ENCODE measurements around the gene SLC8A2. TPM values are rescaled to one million over a fixed set of nuclear protein-coding genes. Genes with fewer than 3 reads are reported as not detected.
A peak's percentile ranks its signal among the peaks of the same experiment; 100 is the strongest.

SLC8A2 gene
- total and polyA plus RNA-seq, 4 donors, result 3.2 to 37.5 (median 23.4) TPM

DNA sequence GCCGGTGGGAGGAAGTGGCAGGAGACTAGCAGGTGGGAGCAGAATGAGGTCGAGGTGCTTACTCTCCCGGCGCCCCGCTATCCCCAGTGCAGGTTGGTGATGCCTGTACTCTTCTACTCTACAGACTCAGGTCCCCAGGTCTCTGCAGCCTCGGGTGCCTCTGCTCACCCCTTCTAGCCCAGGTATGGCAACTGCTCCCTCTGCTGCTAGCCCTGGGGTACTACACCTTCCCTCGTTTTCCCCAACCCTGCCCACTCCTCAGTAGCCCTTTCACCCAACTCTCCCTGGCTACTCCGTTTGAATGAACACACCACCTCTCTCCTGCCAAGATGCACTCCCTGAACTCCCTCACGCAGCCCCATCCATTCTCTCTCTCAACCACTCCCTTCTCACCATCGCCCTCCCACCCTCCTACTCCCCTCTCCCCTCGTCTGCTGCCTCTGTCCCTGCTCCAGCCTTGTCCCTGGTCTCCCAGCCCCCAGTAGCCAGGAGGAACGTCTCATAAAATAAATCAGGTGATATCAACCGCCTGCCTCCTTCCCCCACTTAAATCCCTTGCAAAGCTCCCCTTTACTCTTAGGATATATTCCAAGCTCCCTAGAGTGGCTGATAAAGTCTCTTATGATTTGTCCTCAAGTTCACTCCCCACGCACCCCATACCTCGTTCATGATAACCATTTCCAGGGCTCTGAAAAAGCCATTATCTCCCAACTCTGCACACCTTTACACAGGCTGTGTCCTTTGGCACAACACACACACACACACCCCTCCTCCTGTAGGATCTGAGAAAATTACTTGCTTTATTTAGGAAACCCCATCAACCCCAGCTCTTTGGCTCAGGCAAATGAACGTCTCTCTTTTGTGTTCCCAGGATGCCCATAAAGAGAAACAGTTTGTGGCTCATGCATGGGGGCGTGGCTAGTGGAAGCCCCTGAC is 44.2 kb downstream of the SLC8A2 start:
- H3K27ac ChIP-seq (ENCODE audit: low read depth, low read length), result peak overlapping the region; percentile 58

DNA sequence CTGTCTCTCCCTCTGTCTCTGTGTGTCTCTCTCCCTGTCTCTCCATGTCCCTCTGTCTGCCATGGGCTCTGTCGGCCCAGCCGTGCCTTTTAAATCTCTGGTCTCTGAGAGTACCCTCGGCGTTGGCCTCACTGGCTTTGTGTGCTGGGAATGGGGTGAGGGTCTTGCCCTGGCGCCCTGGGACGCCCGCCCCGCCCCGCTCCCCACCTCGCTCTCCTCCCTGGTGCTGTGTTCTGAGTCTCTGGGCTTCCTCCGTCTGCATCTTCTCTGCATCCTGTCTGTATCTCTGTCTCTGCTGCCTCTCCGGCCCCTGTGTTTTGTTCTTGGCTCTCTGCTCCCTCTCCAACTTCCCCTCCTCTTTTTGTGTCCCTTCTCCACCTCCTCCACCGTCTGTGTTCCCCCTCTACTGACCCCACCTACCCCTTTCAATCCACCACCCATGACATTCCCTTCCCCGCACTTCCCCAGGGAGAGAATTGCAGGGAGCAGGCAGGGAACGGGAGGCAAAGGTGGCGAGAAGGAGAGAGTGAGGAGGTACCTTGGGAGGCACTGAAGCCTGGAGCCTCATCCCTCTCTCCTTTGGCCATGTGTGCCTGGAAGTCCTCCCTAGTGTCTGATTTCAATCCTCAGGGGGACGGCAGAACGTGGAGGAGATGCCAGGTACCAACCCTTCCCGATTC is 48.4 kb downstream of the SLC8A2 start:
- H3K4me3 ChIP-seq (ENCODE audit: low read depth, low read length), result no peak overlapping the region
- WGBS (ENCODE audit: insufficient coverage), result 26% methylated on average over 14 of the region's 19 CpGs
- H3K27me3 ChIP-seq (ENCODE audit: control insufficient read depth, insufficient read depth, low read length), result peaks cover 26% of the 10 kb centered on the region
- H3K36me3 ChIP-seq (ENCODE audit: control insufficient read depth, insufficient read depth, low read length), result no peaks in the 10 kb centered on the region
- no peaks in the 10 kb centered on the region for H3K9me3 ChIP-seq (ENCODE audit: control insufficient read depth, insufficient read depth, low read length)
- H3K27ac ChIP-seq (ENCODE audit: low read depth, low read length), result no peak overlapping the region
- peaks cover 55% of the 10 kb centered on the region for H3K4me1 ChIP-seq (ENCODE audit: control insufficient read depth, insufficient read depth, low read length)
- no peak for DNase-seq (ENCODE audit: low read depth in 4 of 6, low spot score in 6 of 6)

More for the DNA sequence above, 44.2 kb downstream of the SLC8A2 start:
- Histone ChIP-seq H3K4me1 (ENCODE audit: control insufficient read depth, insufficient read depth, low read length) (peaks cover 39% of the 10 kb centered on the region), H3K27me3 (ENCODE audit: control insufficient read depth, insufficient read depth, low read length) (peaks cover 30% of the 10 kb centered on the region), H3K36me3 (ENCODE audit: control insufficient read depth, insufficient read depth, low read length) (peaks cover 5% of the 10 kb centered on the region), H3K9me3 (ENCODE audit: control insufficient read depth, insufficient read depth, low read length) (no peaks in the 10 kb centered on the region), H3K4me3 (ENCODE audit: low read depth, low read length) (peak overlapping the region; percentile 20)
- 1% methylated on average over 17 of the region's 17 CpGs for WGBS (ENCODE audit: insufficient coverage)
- DNase-seq (ENCODE audit: low read depth in 4 of 6, low spot score in 6 of 6), result peak in 5 of 6 donors; percentile 53 to 95 (median 69)

GRCh38 chr19:47422417-47423163 is 49.1 kb downstream of the SLC8A2 start:
- Histone ChIP-seq H3K4me3 (ENCODE audit: low read depth, low read length) (no peak overlapping the region), H3K4me1 (ENCODE audit: control insufficient read depth, insufficient read depth, low read length) (peaks cover 54% of the 10 kb centered on the region), H3K27ac (ENCODE audit: low read depth, low read length) (no peak overlapping the region), H3K27me3 (ENCODE audit: control insufficient read depth, insufficient read depth, low read length) (peaks cover 26% of the 10 kb centered on the region), H3K36me3 (ENCODE audit: control insufficient read depth, insufficient read depth, low read length) (no peaks in the 10 kb centered on the region), H3K9me3 (ENCODE audit: control insufficient read depth, insufficient read depth, low read length) (no peaks in the 10 kb centered on the region)
- DNase-seq (ENCODE audit: low read depth in 4 of 6, low spot score in 6 of 6), result no peak
- WGBS (ENCODE audit: insufficient coverage), result 8% methylated on average over 1 of the region's 1 CpG

DNA sequence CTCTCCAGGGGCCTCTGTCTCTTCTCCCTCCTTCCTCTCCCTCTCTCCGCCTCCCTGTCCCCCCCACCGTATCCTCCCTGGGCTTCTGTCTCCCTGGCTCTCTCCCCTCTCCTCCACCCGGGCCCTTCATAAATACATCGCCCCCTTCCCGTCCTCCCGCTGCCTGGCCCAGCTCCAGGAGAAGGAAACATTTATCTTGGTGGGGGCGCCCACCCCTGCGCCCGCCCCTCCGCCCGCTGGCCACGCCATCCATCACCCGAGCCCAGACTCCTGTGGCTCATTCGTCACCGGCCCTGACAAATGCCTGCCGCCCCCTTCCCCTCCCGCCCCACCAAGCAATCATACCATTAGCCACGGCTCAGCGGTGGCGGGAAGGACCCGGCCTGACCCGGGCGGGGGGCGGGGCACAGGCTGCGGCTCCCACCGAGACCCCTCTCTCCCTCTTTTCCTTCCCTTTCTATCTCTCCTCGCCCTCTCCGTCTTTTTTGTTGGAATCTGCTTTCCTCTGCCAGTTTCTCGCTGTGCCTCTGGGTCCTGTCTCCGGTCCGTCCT is 49.8 kb downstream of the SLC8A2 start:
- peaks cover 26% of the 10 kb centered on the region for H3K27me3 ChIP-seq (ENCODE audit: control insufficient read depth, insufficient read depth, low read length)
- no peak overlapping the region for H3K4me3 ChIP-seq (ENCODE audit: low read depth, low read length)
- no peak overlapping the region for H3K27ac ChIP-seq (ENCODE audit: low read depth, low read length)

DNA sequence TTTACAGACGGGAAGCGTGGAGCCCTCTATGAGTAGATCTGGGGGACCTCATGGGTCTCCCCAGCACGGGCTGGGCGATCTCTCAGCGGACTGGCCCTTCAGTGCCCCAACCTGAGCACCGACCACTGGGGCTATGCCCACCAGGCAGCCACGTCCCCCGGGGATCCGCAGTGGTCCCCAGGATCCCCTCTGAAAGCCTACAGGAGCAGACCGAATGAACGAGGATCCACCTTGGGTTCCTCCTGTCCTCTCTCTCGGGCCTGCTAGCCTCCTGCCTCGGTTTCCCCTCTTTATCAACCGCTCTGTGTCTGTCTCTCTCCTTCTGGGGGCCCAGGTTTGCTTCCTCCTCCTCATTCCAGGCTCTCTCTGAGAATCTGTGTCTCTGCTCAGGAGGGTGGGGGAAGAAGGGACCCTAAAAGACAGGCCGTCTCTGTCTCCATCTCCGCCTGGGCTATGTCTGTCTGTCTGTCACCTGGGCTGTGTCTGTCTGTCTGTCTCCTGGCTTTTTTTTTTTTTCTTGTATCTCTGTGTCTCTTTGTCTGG is 50.4 kb downstream of the SLC8A2 start:
- H3K27ac ChIP-seq (ENCODE audit: low read depth, low read length), result no peak overlapping the region

More for the DNA sequence above, 49.8 kb downstream of the SLC8A2 start:
- Histone ChIP-seq H3K36me3 (ENCODE audit: control insufficient read depth, insufficient read depth, low read length) (peaks cover 5% of the 10 kb centered on the region), H3K4me1 (ENCODE audit: control insufficient read depth, insufficient read depth, low read length) (peaks cover 53% of the 10 kb centered on the region), H3K9me3 (ENCODE audit: control insufficient read depth, insufficient read depth, low read length) (no peaks in the 10 kb centered on the region)
- WGBS (ENCODE audit: insufficient coverage), result 1% methylated on average over 25 of the region's 31 CpGs
- peak in 2 of 6 donors; percentile 70 to 90 for DNase-seq (ENCODE audit: low read depth in 4 of 6, low spot score in 6 of 6)

GRCh38 chr19:47419789-47420188 is 51.9 kb downstream of the SLC8A2 start:
- H3K9me3 ChIP-seq (ENCODE audit: control insufficient read depth, insufficient read depth, low read length), result no peaks in the 10 kb centered on the region
- 20% methylated on average over 11 of the region's 19 CpGs for WGBS (ENCODE audit: insufficient coverage)

More for the DNA sequence above, 50.4 kb downstream of the SLC8A2 start:
- no peaks in the 10 kb centered on the region for H3K9me3 ChIP-seq (ENCODE audit: control insufficient read depth, insufficient read depth, low read length)
- peaks cover 26% of the 10 kb centered on the region for H3K27me3 ChIP-seq (ENCODE audit: control insufficient read depth, insufficient read depth, low read length)
- H3K4me1 ChIP-seq (ENCODE audit: control insufficient read depth, insufficient read depth, low read length), result peaks cover 55% of the 10 kb centered on the region
- DNase-seq (ENCODE audit: low read depth in 4 of 6, low spot score in 6 of 6), result no peak
- peaks cover 11% of the 10 kb centered on the region for H3K36me3 ChIP-seq (ENCODE audit: control insufficient read depth, insufficient read depth, low read length)
- 16% methylated on average over 14 of the region's 16 CpGs for WGBS (ENCODE audit: insufficient coverage)
- no peak overlapping the region for H3K4me3 ChIP-seq (ENCODE audit: low read depth, low read length)

DNA sequence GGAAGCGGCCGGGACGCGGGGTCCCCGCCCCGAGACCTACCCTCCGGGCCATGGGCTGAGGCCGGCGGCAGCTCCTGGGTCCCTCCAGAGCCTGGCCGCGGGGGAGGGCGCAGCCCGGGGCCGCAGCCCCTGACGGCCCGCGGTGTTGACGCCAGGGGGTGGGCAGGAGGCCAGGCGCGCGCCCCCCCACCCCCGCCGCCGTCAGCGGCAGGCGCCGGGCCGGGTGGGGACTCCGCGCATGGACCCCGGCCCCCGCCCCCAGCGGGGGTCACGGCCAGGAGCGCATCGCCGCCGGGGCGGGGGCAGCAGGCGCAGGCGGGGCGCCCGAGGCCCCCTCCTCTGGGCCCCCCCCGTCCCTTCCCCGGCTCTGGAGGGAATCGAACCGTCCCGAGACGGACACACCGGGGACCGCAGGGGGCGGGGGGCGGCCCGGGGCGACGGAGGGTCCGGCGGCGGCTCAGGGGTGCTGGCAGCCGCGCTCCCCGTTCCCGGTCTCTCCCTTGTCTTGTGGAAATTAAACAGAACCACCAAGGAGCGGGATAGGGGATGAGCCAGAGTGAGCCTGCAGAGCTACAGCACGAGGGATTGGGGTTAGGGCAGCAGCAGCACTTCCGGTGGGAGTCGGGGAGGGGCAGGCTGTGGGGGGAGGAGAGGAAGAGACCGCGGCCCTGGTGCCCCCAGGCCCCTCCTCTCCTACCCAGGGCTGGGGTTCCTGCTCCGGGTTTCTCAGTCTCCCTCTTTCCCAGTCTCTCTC is 52.5 kb downstream of the SLC8A2 start, which contains the start of gene MEIS3:
MEIS3 (minus strand) TSS at position 498 of the 754 bp plus-strand sequence; CDS start at position 52, 446 bp downstream.
- peaks cover 28% of the 10 kb centered on the region for H3K36me3 ChIP-seq (ENCODE audit: control insufficient read depth, insufficient read depth, low read length)
- WGBS (ENCODE audit: insufficient coverage), result 2% methylated on average over 50 of the region's 70 CpGs
- peaks cover 55% of the 10 kb centered on the region for H3K4me1 ChIP-seq (ENCODE audit: control insufficient read depth, insufficient read depth, low read length)
- DNase-seq (ENCODE audit: low read depth in 4 of 6, low spot score in 6 of 6), result peak in 1 of 6 donors; percentile 59
- no peaks in the 10 kb centered on the region for H3K9me3 ChIP-seq (ENCODE audit: control insufficient read depth, insufficient read depth, low read length)
- H3K27ac ChIP-seq (ENCODE audit: low read depth, low read length), result no peak within 1 kb of the TSS
- H3K27me3 ChIP-seq (ENCODE audit: control insufficient read depth, insufficient read depth, low read length), result peaks cover 26% of the 10 kb centered on the region
- peak within 1 kb of the TSS; percentile 53 for H3K4me3 ChIP-seq (ENCODE audit: low read depth, low read length)

More at GRCh38 chr19:47419789-47420188, 51.9 kb downstream of the SLC8A2 start:
- no peak overlapping the region for H3K4me3 ChIP-seq (ENCODE audit: low read depth, low read length)
- H3K4me1 ChIP-seq (ENCODE audit: control insufficient read depth, insufficient read depth, low read length), result peaks cover 55% of the 10 kb centered on the region
- H3K27ac ChIP-seq (ENCODE audit: low read depth, low read length), result no peak overlapping the region
- no peak for DNase-seq (ENCODE audit: low read depth in 4 of 6, low spot score in 6 of 6)
- peaks cover 26% of the 10 kb centered on the region for H3K27me3 ChIP-seq (ENCODE audit: control insufficient read depth, insufficient read depth, low read length)
- H3K36me3 ChIP-seq (ENCODE audit: control insufficient read depth, insufficient read depth, low read length), result peaks cover 23% of the 10 kb centered on the region

DNA sequence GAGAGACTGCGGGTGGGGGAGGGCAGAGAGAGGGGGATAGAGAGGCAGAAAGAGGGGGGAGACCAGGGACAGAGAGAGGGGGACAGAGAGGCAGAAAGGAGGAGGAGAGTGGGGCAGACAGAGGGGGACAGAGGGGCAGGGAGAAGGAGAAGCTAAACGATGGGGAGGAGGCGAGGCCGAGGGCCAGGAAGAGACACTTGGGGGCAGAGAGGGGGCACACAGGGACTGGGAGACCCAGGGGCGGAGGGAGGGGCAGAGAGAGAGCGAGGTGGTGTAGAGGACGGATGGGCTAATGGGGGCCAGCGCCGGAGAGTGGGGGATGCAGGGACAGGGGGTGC is 53.0 kb downstream of the SLC8A2 start:
- Histone ChIP-seq H3K4me1 (ENCODE audit: control insufficient read depth, insufficient read depth, low read length) (peaks cover 55% of the 10 kb centered on the region), H3K36me3 (ENCODE audit: control insufficient read depth, insufficient read depth, low read length) (peaks cover 34% of the 10 kb centered on the region), H3K27ac (ENCODE audit: low read depth, low read length) (no peak overlapping the region), H3K4me3 (ENCODE audit: low read depth, low read length) (peak overlapping the region; percentile 53), H3K9me3 (ENCODE audit: control insufficient read depth, insufficient read depth, low read length) (no peaks in the 10 kb centered on the region), H3K27me3 (ENCODE audit: control insufficient read depth, insufficient read depth, low read length) (peaks cover 26% of the 10 kb centered on the region)
- WGBS (ENCODE audit: insufficient coverage), result 0% methylated on average over 9 of the region's 9 CpGs
- peak in 2 of 6 donors; percentile 44 to 51 for DNase-seq (ENCODE audit: low read depth in 4 of 6, low spot score in 6 of 6)
